ENCODE measurements around the gene CRABP2. TPM values are rescaled to one million over a fixed set of nuclear protein-coding genes. Genes with fewer than 3 reads are reported as not detected.

CRABP2 gene
- total RNA-seq, 2 donors from 2014 or later = 0.99 to 3.6 TPM

- H3K27me3 ChIP-seq = peaks cover 0 to 6% of the 10 kb centered on the region in 2 donors
- no peaks in the 10 kb centered on the region for H3K9me3 ChIP-seq
- H3K4me1 ChIP-seq = peaks cover 41% of the 10 kb centered on the region
- ATAC-seq = no peak
- no peak for DNase-seq
- H3K36me3 ChIP-seq (replicated peaks in 1 of 2; ENCODE audit: insufficient read depth in 1 of 2, low read depth in 2 of 2) = no peaks in the 10 kb centered on the region
- TF ChIP-seq POLR2A (IDR thresholded peaks at IDR 0.05) (no peak), CTCF (IDR thresholded peaks at IDR 0.05) (no peak)
- H3K27ac ChIP-seq = no peak overlapping the region
- intact Hi-C loops (cut with DNase I) = no loop called here
- no peak overlapping the region for H3K4me3 ChIP-seq
- WGBS, 2 donors = 64% methylated on average over 4 of the region's 4 CpGs
Observed at GRCh38 chr1:156708218-156708661, 2.9 kb upstream of the CRABP2 start.

- Histone ChIP-seq H3K27me3 (peaks cover 0 to 6% of the 10 kb centered on the region in 2 donors), H3K4me1 (peaks cover 41% of the 10 kb centered on the region), H3K27ac (no peak overlapping the region), H3K36me3 (replicated peaks in 1 of 2; ENCODE audit: insufficient read depth in 1 of 2, low read depth in 2 of 2) (no peaks in the 10 kb centered on the region), H3K4me3 (no peak overlapping the region), H3K9me3 (no peaks in the 10 kb centered on the region)
- ATAC-seq (no peak), DNase-seq (no peak)
- 55 to 80% methylated on average over 5 to 8 of the region's 8 CpGs for WGBS, 2 donors
- intact Hi-C loops (cut with DNase I) = no loop called here
- TF ChIP-seq POLR2A (IDR thresholded peaks at IDR 0.05) (no peak), CTCF (IDR thresholded peaks at IDR 0.05) (no peak)
Observed at GRCh38 chr1:156707417-156708217, 2.2 kb upstream of the CRABP2 start.

GRCh38 chr1:156706657-156707416 lies 1.5 kb upstream of the CRABP2 start:
- H3K27me3 ChIP-seq = peaks cover 0 to 6% of the 10 kb centered on the region in 2 donors

GRCh38 chr1:156705918-156706656 lies 704 bp upstream of the CRABP2 start:
- Histone ChIP-seq H3K27ac (peak overlapping the region in 1 of 4 donors; percentile 26), H3K36me3 (replicated peaks in 1 of 2; ENCODE audit: insufficient read depth in 1 of 2, low read depth in 2 of 2) (no peaks in the 10 kb centered on the region), H3K4me3 (peak overlapping the region in 1 of 2 donors; percentile 5), H3K9me3 (no peaks in the 10 kb centered on the region), H3K27me3 (peaks cover 0 to 6% of the 10 kb centered on the region in 2 donors), H3K4me1 (peaks cover 41% of the 10 kb centered on the region)
- 1 to 2% methylated on average over 24 to 45 of the region's 45 CpGs for WGBS, 2 donors
- ATAC-seq = peak; percentile 55
- peak; percentile 51 to 77 (median 61) for DNase-seq
- intact Hi-C loops (cut with DNase I) = no loop called here
- TF ChIP-seq CTCF (IDR thresholded peaks at IDR 0.05) = peak; percentile 60 to 75 (median 72)
- no peak for TF ChIP-seq POLR2A (IDR thresholded peaks at IDR 0.05)

More at GRCh38 chr1:156706657-156707416, 1.5 kb upstream of the CRABP2 start:
- intact Hi-C loops (cut with DNase I) = no loop called here
- H3K27ac ChIP-seq = peak overlapping the region in 1 of 4 donors; percentile 26
- no peak overlapping the region for H3K4me3 ChIP-seq
- DNase-seq (peak; percentile 32 to 62 (median 48)), ATAC-seq (peak; percentile 15)
- 15 to 27% methylated on average over 23 to 29 of the region's 29 CpGs for WGBS, 2 donors
- no peaks in the 10 kb centered on the region for H3K36me3 ChIP-seq (replicated peaks in 1 of 2; ENCODE audit: insufficient read depth in 1 of 2, low read depth in 2 of 2)
- H3K4me1 ChIP-seq = peaks cover 41% of the 10 kb centered on the region
- no peak for TF ChIP-seq CTCF (IDR thresholded peaks at IDR 0.05)
- no peak for TF ChIP-seq POLR2A (IDR thresholded peaks at IDR 0.05)
- no peaks in the 10 kb centered on the region for H3K9me3 ChIP-seq

Data from body of pancreas (tissue), 4 donors.